HG02678 (cell line): ENCODE measurements around the gene MACROH2A2.
"Not testable (repeated sequence)": the region's sequence is repeated elsewhere in the genome, so short reads cannot be mapped to it uniquely, and the experiment has no call there.

ENCODE experiments used
- ATAC-seq: cut with Tn5 transposase; IDR thresholded peaks from one replicate; pipeline ENCODE4 v1.9.1; 2021; ENCODE audit warnings: mild to moderate bottlenecking, moderate library complexity; ENCODE audit not compliant: unreplicated experiment

Gene MACROH2A2

DNA sequence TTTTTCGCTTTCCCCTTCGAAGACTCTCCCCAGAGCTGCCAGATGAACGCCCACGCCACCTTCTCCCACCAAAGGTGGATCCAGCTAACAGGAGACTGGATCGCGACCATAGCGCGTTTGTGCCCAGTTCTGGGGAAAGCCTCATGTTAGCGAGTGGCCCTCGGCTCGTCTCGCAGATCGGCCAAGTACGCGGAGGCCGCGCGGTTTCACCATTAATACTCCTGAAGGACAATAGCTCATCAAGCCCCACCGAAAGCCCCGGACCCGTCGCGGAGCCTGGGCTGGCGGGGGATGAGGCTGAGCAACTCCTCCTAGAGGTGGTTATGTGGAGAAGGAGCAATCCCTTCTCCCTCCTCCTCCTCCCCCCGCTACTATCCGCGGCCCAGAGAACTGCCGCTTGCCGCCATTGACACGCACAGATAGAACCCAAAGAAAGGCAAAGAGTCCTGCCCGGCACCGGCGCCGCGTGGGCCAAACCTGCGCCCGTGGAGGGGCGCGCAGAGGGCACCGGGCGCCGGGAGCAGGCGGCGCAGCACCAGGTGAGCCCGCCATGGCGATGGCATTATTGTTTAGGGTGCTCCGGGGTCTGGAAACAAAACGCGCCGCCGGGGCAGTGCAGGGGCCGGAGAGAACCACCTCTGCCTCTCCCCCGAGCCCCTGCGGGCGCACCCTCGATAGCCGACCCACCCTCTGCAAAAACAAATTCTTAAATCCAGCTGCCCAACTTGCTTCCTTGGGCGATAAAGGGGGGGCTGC, at the start of gene MACROH2A2:
Gene MACROH2A2 (plus strand): TSS at position 385 of the 756 bp plus-strand sequence. CDS start 22,813 bp downstream, outside the sequence.
- ATAC-seq, result no peak

DNA sequence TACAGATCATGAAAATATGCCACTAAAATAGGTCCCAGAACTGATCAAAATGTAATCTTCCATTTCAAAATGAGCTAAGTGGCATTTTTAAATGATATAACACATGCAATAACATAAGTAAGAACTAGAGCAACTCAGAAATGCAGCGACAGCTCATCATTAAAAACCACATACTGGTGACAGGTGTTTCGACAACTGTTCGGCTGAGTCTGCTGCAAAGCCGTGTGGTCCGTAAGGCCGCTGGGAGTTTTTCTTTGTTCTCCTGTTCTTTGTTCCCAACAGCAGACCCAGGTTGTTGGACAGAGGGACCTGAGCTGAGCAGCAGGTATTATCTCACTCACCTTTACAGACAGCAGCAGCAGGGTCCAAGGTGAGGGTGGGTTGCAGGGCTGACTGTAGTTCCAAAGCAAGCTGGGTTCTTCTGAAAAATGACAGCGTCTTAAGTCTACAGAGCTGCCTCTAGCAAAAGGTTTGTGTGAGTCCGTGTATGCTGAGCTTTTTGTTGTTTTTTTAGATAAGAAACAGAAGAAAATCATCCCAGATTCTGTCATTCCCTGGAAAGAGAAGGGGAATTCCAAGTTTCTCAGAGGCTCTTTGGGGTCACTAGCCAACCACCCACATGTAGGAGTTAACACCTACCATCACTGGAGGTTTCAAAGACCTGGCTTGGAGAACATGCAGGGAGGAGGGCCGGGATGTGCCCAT, 45.4 kb upstream of the MACROH2A2 start:
- no peak for ATAC-seq

DNA sequence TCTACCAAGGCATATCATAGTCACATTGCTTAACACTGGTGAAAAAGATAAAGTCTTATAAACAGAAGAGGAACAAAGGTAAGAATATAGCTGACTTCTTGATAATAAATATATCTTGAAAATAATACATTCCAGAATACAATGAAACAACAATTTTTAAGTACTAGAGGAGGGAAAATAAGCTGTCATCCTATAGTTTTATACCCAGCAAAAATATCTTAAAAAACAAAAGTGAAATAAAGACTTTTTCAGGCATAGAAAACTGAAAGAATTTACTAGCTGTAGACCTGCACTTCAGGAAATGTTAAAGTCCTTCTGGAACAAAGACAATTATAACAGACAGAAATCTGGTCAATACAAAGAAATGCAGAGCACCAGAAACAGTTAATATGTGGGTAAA, 21.4 kb upstream of the MACROH2A2 start:
- ATAC-seq, result no peak

DNA sequence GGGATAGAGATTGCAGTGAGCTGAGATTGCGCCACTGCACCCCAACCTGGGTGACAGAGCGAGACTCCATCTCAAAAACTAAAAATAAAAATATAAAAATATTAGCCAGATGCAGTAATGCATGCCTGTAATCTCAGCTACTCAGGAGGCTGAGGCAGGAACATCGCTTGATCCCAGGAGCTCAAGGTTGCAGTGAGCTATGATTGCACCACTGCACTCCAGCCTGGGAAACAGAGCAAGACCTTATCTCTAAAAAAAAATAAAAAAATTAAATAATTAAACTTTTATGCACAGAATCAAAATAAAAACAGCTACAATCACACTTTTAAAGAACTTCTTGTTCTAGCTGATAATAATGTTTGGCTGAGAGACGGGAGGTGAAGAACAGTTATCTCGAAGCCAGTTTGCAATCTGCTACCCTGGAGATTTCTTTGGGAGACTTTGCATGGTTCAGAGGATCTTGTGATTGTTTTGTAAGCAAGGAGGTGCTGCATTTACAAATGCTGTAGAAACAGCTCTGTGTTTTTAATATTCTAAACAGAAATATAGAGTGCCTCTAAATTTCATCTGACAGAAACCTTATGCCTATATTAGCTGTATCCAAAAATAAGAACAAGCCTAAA, 19.9 kb upstream of the MACROH2A2 start:
- ATAC-seq, result no peak

DNA sequence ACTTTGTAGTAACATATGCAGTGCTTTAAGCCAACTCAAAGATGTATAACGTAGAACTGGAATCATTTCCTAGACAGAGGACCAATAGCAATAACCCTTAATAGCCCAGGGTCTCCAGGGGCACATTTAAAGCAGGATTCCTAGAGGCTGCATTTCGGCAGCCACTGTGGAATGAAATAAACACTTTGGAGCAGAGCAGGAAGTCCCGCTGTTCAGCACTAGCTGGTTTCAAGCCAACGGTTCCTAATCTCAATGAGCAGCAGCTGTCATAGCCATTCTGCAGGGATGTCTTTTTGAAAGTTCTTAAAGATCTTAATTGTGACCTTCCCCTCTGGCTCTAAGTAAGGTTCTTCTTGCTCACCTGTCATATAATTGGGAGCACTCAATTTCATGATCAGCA, 18.4 kb upstream of the MACROH2A2 start:
- no peak for ATAC-seq

DNA sequence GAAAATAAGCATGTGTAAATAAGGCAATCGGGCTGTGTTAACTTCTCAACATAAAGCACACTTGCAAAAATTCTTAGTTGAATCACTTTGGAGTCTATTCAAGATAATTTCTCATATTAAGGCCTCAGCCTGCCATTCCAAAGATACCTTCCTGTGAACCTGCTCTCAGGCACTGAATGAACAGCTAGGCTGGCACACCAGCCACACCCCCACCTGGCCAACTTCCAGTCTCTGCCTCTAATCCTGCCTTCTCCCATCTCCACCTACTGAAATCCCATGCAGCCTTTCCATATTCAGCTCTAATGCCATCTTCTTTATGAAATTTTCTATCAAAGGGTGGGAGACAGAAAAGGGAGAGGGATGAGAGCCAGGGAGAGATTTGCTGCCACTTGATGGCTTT, 17.1 kb upstream of the MACROH2A2 start:
- ATAC-seq, result no peak

DNA sequence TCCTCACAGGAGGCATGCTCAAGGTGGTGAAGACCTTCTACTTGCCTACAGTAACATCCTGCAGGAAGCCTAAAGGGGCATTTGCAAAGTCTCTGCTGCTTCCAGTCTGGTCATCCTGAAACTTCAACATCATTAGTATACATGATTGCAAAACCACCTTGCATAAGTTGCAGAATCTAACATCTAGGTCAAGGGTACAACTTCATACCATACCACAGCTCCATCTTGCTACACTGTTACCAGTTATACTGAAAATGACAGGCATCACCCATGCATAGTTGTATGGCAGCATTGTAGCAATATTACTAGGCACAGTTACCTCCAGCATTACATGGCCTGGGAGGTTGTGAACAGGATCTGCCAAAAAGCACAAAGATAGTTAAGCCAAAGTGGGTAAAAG, 13.7 kb upstream of the MACROH2A2 start:
- no peak for ATAC-seq

DNA sequence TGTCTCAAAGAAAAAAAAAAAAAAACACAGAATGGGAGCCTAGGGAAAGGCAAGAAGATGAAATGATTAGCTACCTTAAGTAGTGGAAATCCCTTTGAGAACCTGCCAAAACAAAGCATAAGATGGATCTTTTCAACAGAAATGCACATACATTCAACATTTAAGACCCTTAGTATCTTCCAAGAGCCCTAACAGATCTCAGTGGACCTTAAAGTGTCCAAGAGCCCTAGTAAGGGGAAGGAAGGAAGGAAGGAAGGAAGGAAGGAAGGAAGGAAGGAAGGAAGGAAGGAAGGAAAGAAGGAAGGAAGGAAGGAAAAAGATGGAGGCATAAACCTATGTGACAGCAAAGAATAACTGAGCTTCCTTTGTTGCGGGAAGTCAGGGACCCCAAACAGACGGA, 11.6 kb upstream of the MACROH2A2 start:
- ATAC-seq, result no peak

DNA sequence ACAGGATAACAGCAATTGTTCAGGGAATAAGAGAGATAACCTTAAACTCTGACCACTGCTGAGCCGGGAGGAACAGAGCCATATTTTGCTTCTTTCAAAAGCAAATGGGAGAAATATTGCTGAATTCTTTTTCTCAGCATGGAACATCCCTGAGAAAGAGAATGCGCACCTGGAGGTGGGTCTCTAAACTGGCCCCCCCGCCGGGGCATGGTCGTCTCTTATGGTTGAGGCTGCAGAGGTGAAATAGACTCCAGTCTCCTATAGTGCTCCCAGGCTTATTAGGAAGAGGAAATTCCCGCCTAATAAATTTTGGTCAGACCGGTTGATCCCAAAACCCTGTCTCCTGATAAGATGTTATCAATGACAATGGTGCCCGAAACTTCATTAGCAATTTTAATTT, 10.9 kb upstream of the MACROH2A2 start:
- not testable (repeated sequence) for ATAC-seq

DNA sequence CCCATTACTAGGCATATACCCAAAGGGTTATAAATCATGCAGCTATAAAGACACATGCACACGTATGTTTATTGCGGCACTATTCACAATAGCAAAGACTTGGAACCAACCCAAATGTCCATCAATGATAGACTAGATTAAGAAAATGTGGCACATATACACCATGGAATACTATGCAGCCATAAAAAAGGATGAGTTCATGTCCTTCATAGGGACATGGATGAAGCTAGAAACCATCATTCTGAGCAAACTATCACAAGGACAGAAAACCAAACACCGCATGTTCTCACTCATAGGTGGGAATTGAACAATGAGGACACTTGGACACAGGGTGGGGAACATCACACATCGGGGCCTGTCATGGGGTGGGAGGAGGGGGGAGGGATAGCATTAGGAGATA, 5.6 kb upstream of the MACROH2A2 start:
- not testable (repeated sequence) for ATAC-seq

DNA sequence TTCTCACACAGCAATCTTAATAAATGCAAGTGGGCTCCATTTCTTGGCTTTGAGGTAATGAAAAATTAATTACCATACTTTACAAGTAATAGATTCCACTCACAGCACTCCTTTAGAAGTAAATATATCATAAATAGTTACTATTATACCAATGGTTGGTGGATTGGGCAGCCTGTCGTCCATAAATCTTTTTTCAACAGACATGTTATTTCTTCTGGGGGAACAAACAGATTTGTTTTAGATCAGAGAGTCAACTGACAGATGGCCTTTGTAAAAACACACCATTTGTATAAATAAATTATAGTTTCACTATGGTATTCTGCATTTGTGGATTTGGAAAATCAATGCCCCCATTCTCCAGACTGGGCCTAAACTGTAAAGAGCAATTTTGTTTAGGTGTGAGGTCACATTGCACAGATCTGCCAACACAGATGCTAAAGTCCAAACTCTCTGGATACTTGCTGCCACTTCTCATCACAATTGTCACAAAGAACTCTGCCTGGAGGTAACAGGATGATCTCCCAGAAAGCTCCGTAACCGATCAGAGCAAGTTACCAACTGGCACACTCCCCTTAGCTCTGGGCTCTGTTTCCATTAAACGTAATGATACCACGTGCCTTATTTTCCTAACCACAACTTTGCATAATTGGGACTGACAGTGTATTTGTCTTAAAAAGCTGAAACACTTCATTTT, 4.5 kb upstream of the MACROH2A2 start:
- ATAC-seq, result no peak

DNA sequence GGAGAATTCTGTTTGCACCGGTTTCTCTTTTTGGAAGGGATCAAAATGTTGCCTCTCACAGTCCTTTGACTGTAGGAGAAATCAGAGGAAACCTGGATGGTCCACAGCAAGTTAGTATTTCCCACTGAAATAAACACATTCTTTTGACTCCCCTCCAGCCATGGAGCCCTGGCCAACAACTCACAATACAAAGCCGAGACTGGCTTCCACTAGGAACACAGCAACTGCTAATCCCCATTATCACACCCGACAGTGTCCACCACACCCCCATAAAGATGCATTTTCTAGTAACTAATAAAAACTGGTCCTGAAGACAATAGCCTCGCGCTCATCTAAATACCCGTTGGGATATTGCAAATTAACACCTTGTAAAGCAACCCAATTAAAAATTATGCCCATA, 798 bp upstream of the MACROH2A2 start:
- ATAC-seq, result no peak

DNA sequence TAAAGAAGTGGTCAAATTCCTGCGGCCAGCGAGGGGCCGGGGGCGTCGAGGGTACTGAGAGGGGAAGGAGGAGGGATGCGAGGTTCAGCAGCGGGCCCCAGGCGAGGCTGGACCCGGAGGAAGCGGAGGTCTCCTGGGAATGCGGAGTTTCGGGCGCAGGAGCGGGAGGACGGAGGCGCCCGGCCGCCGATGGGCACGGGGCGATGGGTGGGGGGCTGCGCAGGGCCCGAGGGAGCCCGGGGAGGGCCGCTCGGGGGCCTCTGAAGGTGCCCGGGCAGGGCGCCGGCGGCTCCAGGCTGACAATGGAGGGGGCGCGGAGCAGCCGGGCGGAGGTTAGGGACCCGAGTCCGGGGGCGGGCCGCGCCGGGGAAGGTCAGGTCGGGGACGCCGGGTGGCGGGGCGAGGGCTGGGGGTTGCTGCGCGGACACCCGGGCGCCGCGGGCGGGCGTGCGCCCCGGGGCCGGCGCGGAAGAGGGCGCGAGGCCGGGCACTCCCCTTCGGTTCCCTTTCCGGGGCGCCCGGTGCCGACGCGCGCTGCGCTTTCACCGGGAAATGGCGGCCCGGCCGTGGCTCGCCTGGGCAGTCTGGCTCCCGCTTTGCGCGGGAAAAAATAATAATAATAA, 683 bp downstream of the MACROH2A2 start:
- no peak for ATAC-seq

DNA sequence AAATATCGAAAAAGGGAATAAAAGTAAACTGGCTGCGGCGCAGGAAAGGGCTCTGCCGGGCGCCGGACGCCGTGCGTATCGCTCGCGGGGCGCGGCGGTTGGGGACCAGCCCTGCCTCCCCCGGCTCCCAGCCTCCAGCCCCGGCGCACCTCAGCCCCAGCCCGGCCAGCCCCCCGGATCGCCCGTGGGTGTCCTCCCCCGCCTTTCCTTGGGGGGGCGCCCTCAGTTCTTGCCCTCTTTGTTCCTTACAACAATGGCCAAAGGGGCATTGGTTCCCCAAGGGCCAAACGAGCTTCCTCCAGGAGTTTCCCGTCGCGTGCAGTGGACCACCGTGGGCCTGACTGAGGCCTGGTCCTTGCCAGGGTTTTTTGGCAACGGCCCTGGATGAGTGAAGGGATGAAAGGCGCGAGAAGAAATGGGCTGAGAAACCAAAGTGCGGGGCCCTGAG, 1.2 kb downstream of the MACROH2A2 start:
- ATAC-seq, result no peak

DNA sequence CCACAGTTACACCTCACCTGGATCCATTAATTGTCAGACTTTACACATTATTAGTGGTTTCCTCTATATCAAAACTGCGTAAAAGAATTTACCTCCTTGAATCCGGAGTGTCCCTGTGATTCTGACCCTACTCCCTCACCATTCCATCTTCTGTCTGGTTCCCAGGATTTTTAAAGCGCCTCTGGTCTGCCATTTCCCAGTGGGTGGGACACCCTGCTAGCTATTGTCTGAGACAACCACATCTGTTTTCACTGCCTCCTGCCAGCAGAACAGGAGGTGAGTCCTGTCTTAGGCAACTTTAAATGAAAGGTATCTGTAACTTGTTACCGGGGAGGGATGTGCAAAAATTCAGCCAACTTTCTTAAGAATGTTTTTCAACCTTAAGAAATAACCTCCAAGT, 2.3 kb downstream of the MACROH2A2 start:
- no peak for ATAC-seq

DNA sequence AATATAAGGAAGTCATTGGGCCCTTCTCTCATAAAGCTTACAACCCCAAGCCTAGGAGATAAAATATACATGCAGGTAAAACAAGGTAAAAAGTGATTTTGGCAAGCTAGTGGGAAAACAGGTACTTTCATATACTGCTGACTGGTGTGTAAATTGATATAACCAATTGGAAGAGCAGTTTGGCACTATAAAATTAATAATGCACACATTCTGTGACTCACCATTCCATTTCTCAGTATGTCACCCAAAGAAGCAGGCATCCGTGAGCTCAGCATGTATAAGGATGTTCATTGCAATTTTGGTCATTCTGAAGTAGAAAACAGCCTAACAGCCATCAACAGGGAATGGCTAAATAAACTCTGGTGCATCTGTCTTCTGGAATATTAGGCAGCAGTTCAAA, 2.9 kb downstream of the MACROH2A2 start:
- ATAC-seq, result no peak

DNA sequence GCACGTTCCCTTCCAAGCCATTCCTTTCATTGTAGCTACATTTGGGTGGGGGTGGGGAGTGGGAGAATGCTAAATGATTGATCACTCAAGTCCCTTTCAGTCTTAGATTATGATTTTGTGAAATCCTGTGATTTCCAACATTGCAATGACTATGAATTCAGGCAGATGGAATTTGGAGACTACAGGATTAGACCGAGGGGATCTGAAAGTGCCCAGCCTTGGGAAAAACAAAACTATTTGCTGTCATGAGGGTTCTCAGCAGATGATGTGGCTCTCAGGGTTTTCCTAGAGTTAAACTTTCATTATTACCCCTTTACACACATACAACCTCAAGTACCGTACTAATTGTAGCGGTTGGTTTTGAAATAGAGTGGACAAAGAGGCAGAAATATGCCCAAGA, 4.7 kb downstream of the MACROH2A2 start:
- ATAC-seq, result no peak

DNA sequence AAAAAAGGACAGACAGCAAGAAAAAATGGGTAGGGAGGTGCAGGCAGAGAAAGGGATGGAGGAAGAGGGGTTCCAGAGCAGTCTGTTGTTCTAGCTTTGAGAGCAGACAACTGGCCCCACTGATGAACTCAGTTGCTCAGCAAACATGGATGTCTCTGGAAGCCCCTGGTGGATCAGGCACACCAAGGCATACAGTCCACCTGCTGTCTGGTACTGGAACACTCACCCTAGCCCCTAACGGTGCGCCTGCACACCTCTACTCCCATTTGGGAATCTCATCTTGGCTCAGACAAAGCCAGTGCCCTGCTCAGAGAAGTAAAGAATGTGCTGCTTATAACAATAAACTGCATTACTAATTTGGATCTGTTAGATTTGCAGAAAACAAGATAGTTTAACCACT, 7.7 kb downstream of the MACROH2A2 start:
- ATAC-seq, result no peak

DNA sequence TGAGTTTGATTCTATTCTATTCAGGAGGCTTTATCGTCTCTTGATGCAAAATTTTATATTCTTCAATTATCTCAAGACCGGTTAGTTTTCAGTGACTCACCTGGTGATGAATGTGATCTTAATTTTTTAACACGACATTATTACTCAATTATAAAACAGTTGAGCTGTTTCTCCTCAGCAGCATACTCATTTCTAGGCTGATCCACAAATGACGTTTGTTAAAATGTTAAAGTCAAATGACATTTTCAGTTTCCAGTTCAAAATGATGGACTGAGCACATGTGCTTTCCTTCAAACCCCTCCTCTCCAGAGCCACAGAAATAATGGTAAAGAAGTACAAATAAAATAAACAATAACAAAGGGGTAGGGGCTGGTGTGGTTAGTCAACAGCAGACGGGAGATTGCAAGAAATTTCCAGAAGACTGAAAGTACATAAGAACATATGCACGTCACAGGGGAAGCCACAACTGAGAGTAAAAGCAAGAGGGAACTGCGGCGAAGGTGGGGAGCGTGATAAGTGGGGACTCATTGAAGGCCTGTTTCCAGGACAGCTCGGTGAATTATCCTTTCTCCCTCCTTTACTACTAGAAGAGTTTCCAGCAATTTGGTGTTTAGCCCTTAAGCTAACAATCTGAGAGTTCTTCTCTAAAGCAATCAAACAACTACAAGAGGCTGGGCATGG, 10.9 kb downstream of the MACROH2A2 start:
- no peak for ATAC-seq

DNA sequence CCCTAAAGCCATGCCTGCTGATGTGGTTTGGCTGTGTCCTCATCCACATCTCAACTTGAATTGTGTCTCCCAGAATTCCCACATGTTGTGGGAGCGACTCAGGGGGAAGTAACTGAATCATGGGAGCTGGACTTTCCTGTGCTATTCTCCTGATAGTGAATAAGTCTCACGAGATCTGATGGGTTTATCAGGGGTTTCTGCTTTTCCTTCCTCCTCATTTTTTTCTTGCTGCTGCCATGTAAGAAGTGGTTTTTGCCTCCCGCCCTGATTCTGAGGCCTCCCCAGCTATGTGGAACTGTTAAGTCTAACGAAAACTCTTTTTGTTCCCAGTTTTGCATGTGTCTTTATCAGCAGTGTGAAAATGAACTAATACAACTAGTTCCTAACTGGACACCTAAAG, 11.8 kb downstream of the MACROH2A2 start:
- ATAC-seq, result no peak
